ENCODE measurements around the gene HDAC10.

HDAC10 gene

DNA sequence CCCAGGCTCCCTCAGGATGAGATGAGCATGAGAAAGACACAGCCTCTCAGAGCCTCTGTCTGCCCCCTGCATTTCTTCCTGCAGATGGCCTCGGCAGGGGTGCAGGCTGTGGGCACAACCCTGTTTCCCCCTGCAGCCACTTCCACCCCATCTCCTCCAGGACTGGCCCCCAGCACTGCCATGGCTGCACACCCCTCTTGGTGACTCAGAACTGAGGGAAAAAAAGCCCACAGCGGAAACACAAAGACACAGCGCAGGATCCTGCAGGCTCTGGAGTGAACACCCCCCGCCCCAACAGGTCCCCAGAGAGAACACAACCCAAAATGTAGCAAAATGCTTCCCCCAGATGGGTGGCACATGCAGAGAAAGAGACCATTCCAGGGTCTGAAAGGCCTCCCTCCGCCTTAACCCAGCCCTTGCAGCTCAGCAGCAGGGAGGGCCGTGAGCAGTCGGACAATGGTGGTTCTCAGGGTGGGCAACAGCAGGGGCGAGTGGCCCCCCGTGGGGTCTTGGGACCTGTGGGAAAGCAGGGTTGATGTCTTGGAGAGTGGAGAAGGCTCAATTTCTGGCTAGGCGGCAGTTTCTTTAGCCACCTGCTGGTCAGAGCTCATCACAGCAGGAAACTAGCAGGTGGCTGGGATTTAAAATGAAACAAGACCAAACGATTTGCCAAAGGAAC is 14.2 kb downstream of the HDAC10 start:
- peak; percentile 45 for DNase-seq (ENCODE audit: low spot score)

DNA sequence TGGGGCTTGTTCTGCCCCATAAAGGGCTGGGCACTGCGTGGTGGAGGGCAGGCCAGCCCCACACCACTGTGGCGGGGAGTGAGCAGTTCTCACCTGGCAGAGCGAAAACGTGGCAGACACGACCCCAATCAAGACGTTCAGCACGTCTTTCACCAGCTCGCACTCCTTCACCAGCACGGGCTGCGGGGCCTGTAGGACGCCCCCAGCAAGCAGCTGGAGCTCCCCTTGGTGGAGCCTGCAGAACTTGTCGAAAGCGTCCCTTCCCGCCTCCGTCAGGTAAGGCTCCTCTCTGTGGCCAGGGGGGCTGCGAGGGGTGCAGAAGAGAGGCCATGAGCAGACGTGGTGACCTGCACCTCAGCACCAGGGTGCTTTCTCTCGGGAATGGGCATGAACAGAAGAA is 17.8 kb downstream of the HDAC10 start:
- DNase-seq (ENCODE audit: low spot score), result no peak

DNA sequence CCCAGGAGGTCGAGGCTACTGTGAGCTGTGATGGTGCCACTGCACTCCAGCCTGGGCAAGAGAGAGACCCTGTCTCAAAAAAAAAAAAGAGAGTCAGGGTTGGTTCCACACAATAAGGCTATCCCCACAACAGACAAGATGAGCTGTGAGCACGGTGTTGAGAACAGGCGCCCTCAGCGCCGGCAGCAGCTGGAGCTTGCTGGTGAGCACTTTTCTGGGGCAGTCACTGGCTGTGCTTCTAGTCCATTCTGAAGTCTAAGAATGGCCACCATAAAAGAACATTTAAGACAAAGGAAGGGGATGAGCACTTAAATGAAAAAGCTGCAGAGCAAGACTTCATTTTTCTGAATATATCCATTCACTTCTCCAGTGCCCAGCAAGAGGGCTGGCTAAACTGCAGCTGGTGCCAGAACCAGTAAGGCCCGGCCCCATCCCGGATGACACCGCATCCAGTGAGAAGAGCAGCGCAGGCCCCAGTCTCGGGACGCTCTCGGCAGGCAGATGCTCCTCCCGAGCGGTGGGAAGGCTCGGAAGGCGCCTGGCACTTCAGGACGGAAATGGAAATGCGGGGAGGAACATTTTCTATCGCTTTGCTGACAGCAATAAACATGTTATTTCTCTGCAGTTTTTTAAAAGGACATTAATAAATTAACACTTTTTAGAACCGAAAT is 18.4 kb downstream of the HDAC10 start:
- DNase-seq (ENCODE audit: low spot score), result no peak

DNA sequence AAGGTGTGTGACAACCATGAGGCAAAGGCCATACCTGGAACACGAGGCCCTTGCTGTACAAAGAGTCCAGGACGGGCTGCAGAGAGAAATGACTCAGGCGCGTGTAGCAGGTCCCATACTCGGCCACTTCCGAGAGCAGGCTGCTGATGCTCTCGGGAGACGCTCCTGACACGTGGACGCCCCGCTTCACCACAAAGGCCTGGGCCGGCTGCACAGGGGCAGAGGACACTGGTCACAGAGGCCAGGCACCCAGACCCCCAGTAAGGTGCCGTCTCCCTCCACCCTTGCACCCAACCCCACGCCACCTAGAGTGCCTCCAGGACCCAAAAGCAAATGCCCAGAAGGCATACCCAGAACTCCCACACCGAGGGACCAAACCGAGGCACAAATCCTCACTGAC is 21.7 kb downstream of the HDAC10 start:
- DNase-seq (ENCODE audit: low spot score), result no peak

DNA sequence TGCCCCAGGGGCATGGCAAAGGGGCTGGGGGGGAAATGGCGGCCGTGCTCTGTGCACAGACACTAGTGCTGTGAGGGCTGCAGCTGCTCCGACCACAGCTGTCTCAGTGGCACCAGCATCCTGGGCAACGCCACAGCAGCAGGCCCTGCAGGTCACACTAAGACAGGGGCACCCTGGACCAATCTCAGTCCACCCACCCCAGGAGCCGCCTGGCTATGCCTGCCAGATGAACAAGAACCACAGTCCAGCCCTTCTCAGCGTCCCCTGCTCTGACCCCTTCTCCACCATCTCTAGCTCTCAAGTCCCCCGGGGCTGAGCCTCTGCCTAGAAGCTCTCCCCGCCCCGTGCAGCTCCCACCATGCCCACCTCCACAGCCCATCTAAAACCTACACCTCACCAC is 22.7 kb downstream of the HDAC10 start:
- DNase-seq (ENCODE audit: low spot score), result no peak

DNA sequence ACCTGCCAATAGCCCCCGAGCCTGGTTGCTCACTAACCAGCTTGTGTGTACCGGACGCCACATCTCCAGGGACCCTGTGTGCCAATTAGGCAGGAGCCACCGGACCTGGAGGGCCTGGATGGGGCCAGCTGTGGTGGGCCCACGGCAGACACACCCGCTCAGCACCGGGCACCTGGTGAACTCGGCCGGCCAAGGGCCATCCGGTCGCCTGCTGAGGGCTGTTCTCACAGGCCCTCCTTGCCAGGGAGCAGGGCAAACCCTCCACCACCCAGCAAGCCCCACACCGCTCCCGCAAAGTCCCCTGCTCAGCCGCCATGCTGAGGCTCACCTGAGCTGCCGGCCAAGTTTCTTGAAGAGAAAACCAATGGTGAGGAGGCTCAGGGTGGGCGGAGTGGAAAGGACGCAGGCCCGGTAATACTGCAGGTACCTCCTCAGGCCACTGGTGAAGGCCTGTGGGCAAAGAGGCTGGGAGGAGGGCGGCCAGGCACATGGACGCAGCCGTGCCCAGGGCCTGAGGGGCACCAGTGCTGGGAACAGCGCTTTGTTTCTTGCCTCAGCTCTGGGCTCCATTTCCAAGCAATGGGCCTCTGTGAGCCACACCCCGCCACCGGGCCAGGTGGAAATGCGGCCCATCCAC is 23.4 kb downstream of the HDAC10 start:
- no peak for DNase-seq (ENCODE audit: low spot score)

DNA sequence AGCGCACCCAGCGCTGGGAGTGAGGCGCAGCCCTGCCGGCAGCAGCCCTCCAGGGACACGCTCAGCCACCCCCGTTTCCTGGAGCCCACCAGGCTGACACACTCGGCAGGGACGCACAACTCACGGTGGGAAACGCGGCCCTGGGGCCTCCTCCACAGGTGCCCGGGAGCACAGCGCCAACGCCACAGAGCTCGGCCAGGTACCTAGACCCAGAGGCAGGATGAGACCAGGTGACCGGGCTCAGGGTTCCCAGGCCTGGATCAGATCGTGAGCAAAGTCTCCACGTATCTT is 24.2 kb downstream of the HDAC10 start:
- no peak for DNase-seq (ENCODE audit: low spot score)

DNA sequence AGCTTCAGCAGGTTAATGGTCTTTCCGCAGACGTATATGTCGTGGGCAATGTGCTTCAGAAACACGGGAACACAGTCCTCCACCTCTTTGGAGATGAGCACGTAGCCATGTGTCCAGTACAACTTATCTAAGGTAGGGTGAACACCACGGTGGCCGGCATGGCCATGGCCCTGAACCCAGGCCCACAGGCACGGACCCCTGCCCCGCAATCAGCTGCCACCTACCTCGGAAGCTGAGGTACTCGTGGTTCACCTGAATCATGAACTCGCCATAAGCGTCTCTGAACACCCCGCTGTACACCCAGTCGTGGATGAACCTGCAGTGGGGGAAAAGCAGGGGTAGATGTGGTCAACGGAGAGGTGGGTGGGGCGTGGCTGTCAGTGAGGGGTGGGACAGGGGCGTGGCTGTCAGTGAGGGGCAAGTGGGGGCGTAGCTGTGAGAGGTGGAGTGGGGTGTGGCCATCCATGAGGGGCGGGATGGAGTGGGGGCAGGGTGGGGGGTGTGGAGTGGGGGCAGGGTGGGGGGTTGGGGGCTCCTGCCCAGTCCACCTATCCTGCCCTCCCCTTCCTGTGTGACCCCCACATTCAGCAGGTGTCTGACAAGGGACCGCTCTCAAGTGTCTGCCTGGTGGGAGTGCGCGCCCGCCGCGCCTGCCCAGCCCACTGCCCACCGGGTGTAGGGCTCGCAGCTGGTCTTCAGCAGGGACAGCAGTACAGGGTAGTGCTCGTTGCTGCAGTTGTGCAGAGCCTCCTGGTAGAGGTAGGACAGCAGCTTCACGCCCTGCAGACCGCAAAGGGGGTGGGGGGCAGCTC is 24.8 kb downstream of the HDAC10 start:
- no peak for DNase-seq (ENCODE audit: low spot score)

DNA sequence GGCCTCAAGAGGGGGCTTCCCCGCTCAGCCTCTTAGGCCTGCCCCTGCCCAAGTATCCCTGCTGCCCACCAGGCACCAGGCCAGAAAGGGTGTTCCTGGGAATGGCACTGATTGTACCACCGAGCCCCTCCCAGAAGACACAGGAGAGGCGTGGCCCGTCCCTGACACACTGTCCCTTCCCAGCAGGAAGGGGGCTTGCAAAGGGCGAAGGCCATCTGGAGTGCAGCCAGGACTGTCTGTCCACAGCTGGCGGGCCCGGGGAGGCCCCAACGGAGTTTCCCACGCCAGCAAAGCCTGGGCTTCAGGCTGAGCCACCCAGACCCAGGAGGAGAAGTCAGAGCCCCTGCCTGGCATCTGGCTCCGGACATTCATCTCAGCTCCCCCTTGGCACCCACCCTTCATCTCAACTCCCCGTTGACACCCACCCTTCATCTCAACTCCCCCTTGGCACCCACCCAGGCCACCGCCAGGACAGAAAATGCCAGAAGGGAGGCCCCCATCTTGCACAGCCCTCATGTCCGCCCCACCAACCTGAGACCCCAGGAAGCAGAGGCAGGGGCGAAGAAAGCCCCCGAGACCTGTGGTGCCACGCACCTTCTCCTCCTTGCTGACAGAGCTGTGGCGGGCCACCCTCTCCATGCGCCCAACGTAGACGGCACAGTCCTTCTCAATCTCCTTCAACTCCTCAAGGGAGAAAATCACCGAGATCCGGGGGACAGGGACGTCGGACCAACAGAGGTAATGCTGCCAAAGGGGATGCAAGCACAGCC is 25.7 kb downstream of the HDAC10 start:
- DNase-seq (ENCODE audit: low spot score), result no peak

DNA sequence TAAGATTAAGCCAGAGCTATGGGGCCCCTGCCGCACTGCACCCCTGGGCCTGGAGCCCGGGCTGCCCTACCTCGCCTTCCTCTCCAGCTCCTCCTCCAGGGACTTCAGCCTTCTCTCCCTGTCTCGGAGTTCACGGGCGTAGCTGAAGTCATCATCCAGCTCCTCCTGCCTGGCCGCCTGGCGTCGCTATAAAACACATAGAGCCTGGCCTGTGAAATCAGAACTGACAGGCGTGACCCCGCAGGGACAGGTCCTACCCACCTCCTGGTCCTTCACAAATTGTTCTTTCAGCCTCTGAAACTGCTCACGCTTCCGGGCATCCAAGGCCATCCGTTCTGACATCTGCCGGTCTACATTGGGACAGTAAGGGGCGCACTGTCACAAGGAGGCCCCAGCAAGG is 27.0 kb downstream of the HDAC10 start:
- DNase-seq (ENCODE audit: low spot score), result no peak

DNA sequence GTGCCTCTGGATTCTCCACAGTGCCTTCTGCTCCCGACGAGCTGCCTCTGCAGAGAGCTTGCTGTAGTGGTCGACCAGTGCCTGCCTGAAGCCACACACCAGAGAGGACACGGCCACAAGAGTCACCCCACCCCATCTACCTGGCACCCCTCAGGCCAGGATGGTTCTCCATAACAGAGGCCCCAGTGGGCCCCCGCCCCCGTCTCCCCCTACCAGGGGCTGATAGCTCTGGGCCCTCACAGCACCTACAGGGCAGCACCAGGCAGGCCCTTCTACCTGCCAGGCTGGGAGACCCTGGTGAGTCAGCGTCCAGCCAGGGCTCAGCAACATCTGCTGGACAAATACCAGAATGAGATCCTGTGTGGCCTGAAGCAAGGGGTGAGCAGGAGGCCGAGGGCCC is 28.6 kb downstream of the HDAC10 start:
- no peak for DNase-seq (ENCODE audit: low spot score)

DNA sequence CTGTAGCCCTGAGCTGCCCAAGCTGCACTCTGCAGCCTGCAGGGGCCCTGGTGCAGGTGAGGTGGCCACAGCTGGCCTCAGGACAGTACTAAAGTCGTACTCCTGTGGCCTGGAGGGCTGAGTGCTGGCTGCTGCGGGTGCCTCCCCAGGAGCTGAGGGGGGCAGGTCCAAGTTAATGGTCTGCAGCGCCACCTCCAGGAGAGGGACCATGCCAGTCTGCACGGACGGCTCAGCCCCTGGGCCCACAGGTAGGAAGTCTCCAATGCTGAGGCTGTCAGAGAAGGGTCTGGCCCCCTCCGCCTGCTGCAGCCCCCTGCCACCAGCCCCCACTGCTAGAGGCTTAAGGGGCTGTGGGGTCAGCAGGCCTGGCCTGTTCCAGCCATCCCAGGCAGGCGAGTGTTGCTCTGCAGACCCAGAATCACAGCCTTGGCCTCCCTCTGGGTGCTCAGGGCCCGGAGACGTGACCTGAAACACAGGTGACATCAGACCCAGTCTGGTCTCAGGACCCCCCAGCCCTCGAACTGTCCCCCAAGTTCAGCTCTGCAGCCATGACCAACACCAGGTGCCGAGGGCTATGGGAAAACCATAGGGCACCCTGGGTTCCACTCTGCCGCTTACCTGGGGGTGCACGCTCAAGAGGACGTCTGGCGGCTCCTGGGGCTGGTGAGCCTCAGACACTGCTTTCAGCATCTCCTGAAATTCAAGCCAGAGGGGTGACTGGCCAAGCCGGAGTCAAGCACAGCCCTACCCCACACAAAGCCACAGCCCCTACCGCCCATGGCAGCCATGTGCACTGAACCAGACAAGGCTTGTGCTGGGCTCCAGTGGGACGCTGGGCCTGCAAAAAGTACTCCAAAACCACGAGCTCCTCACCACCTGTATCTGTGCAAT is 29.4 kb downstream of the HDAC10 start:
- DNase-seq (ENCODE audit: low spot score), result no peak

DNA sequence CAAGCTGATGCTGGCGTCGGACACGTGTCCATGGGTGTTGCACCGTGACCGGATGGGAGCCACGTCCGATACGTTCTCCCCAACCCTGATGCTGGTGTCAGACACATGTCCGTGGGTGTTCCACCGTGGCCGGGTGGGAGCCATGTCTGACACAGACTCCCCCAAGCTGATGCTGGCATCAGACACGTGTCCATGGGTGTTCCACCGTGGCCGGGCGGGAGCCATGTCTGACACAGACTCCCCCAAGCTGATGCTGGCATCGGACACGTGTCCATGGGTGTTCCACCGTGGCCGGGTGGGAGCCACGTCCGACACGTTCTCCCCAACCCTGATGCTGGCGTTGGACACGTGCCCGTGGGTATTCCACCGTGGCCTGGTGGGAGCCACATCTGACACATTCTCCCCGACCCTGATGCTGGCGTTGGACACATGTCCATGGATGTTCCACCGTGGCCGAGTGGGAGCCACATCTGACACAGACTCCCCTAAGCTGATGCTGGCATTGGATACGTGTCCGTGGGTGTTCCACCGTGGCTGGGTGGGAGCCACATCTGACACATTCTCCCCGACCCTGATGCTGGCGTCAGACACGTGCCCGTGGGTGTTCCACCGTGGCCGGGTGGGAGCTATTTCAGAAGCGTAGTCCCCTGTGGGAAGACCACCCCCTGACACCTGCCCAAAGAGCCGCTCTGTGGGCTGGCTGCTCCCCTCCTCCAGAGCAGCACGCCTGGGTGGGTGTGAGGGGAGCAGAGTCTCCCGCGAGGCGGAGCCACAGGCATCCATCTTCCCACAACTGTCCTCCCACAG is 30.3 kb downstream of the HDAC10 start:
- no peak for DNase-seq (ENCODE audit: low spot score)

DNA sequence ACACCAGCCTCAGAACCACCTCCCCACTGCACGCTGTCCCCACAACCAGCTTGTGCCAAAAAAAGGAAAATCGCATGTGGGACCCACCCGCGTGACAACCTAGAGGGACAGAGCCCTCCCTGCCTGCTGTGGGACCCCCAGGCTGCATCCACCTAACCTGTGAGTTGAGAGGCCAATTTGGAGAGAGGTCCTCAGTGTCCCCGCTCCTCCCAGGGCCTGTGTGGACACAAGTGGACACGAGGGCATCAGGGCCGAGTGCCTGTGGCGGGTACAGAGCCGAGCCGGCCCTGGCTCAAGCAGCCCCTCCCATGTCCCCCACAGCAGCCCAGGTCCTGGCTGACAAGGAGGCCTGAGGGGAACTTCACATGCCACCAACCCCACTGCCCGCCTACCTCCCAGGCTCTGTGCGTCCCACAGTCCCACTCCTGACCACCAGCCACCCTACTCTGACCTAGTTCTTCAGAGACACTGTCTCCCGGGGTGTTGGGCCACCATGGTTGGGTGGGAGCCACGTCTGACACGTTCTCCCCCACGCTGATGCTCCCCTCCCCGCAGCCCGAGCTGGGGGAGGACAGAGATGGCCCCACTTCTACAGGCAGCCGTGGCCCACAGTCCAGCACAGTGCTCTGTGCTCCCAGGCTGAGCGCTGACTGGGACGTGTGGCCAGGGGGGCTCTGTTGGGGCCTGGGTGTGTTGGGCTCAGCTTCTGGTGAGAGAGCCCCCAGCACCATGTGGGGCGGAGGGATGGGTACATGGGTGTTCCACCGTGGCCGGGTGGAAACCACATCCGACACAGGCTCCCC is 31.1 kb downstream of the HDAC10 start:
- no peak for DNase-seq (ENCODE audit: low spot score)

DNA sequence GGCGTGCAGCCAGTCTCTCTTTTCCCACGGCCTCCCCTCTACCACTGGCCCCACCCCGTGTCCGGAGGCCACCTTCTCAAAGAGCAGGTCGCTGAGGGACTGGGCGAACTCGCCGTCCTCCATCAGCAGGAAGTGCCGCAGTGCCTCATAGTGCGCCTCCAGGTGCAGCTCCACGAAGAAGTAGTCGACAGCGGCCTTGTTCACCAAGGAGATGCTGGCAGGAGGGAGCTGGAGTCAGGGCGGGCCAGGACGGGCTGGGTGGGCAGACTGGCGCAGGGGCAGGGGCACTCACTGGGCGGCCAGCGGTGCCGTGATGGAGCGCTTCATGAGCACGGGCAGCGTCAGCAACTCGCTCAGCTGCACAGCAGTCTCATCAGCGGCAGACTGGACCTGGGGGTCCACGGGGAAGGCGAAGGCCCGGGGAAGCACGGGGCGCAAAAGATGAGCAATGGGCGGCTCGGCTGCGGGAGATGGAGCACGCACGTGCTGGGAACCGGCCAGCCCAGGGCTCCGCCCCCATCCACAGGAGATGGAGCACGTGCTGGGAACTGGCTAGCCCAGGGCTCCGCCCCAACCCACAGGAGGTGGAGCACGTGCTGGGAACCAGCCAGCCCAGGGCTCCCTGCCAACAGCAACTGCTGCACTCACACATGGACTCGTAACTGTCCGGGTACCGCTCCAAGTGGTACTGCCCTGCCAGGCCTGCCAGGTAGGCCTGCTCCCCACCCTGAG is 31.9 kb downstream of the HDAC10 start:
- DNase-seq (ENCODE audit: low spot score), result peak; percentile 88

DNA sequence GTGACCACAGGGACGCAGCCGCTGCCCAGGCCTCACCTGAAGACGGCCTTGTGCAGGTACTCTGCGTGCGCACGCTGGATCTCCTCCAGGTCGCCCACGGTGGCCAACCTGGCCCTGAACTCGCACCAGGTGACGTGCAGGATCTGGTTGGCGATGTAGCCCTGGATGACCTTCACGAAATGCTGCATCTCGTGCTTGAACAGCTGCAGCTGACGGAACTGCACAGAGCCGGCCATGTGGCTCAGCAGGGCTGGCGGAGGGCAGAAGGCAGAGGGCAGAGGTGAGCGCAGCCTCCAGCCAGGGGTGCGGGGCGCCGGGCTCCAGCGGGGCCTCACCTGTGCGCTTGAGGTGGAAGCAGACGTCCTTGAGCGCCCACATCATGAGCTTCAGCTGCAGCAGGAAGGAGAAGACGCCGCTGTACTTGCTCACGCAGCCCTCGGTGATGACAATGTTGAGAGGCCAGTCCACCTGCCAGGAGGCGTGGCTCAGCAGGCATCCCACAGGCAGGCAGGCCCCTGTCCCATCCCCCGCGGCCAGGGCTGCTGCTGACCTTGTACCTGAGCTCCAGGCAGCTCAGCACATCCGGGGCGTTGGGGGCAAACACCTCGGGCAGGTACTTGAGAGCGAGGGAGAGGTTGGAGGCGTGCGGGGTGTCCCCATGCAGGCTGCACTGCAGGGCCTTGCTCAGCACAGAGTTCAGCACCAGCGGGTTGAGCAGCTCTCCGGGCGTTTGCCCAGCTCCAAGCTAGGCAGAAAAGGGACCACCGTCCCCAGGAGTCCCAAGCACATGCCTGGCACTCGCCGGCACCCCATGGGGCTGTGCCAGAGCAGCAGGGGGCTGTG is 32.7 kb downstream of the HDAC10 start:
- DNase-seq (ENCODE audit: low spot score), result no peak

DNA sequence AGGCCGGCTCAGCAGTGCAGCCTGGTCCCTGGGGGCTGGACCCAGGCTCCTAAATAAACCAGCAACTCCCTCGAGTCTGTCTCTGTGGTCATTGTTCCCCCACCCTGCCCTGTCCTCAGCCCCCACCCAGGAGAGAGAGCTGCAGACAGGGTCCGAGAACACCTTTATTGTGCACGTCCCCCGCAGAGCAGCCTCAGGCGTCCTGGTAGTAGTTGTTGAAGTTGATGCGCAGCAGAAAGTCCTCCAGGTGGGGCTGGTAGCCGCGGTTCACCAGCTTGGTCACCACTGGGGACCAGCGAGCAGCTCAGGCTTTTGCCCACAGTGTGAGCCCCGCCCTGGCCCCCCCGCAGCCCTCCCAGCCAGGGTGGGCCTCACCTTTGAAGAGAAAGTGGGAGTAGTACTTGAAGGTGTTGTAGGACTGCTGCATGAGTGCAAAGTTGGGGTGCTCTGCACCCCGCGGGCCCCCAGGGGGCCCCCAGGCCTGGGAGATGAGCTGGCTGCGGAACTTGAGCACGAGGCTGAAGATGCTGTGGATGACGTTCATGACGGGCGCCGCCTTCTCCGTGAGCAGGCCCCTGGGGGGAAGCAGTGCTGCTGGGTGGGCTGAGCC is 33.4 kb downstream of the HDAC10 start:
- no peak for DNase-seq (ENCODE audit: low spot score)
